ENCODE measurements around the gene ADGB. TPM values are rescaled to one million over a fixed set of nuclear protein-coding genes. Genes with fewer than 3 reads are reported as not detected.

Gene ADGB
- total RNA-seq, 1 donor from 2014 or later = not detected

DNA sequence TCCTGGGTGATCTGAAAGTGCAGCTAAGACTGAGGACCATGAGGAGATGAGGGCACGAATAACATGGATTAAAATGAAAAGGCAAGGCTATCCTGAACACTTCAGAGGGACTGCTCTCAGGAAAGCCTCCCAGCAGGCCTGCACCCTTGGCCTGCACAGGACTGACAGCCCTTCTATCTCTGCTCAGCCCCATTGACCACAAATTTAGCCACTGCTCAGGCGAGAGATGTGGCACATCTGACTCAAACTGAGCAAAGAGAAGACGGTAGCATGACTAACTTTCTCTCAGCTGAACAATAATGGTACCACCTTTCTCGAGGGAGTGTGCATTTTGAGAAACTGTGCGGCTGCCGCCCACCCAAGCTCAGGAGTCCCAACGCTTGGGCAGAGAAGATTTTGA is 257.5 kb downstream of the ADGB start:
- TF ChIP-seq, protein P1, sequence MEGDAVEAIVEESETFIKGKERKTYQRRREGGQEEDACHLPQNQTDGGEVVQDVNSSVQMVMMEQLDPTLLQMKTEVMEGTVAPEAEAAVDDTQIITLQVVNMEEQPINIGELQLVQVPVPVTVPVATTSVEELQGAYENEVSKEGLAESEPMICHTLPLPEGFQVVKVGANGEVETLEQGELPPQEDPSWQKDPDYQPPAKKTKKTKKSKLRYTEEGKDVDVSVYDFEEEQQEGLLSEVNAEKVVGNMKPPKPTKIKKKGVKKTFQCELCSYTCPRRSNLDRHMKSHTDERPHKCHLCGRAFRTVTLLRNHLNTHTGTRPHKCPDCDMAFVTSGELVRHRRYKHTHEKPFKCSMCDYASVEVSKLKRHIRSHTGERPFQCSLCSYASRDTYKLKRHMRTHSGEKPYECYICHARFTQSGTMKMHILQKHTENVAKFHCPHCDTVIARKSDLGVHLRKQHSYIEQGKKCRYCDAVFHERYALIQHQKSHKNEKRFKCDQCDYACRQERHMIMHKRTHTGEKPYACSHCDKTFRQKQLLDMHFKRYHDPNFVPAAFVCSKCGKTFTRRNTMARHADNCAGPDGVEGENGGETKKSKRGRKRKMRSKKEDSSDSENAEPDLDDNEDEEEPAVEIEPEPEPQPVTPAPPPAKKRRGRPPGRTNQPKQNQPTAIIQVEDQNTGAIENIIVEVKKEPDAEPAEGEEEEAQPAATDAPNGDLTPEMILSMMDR (IDR thresholded peaks at IDR 0.05; ENCODE audit: partially characterized antibody, unreplicated experiment) = no peak
- Mint-ChIP-seq H3K4me3 (ENCODE audit: unreplicated experiment) (no peak overlapping the region), H3K27me3 (ENCODE audit: unreplicated experiment) (no peaks in the 10 kb centered on the region), H3K36me3 (ENCODE audit: unreplicated experiment) (no peaks in the 10 kb centered on the region), H3K27ac (ENCODE audit: unreplicated experiment) (no peak overlapping the region), H3K9me3 (ENCODE audit: unreplicated experiment) (no peaks in the 10 kb centered on the region), H3K4me1 (ENCODE audit: low read depth, unreplicated experiment) (peaks cover 17% of the 10 kb centered on the region)
- no peak for DNase-seq

DNA sequence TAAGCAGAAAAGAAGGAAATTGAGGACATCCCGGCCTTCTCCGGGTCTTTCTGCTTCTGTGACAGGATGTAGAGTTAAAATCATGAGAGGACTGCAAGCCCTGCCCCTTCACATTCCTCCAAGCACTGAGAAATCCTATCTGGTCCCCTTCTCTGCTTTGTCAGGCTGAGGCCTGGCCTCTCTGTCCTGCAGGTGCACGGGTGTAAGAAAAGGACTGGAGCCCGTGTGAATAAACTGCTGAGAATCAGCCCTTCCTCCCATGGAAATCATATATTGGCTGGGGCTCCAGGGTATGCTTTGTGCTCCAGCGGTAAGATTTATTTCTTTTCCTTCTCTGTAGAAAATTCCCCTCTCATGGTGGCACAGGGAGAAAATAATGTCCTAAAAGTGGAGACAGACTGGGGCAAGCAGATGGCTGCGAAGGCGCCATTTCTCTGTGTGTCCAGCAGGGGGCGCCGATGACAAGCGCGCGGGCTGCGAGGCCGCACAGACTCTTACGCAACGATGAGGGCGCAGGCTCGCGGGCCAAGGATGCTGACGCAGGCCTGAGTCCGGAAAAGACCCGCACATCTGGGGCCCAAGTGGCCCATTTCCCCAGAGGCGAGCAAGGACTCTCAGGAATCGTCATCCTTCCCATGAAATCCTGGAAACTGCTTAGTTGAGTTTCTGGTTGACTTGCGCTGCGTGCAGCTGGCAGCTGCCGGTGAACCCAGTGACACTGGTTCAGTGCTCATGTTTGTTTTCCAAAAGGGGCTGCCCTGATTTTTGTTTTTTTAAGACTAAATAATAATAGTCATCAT is 258.6 kb downstream of the ADGB start:
- TF ChIP-seq, protein P1 (IDR thresholded peaks at IDR 0.05; ENCODE audit: partially characterized antibody, unreplicated experiment) = peak; percentile 99

DNA sequence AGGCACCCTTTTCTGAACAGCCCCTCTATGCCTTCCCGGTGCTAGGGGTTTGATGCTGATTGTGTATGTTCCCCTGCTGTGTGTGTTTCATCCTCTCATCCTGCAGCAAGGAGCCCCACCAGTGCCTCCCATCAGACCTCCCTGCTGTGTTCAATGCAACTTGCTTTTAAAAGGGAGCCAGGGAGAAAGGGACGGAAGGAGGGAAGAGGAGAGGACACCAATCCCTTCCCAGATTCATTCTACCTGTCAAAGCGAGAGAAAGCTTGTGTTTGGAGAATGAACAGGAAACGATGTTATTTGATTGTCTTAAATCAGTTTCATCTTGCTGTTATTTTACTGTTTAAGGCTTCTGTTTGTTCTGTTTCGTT is 259.2 kb downstream of the ADGB start:
- no peak for DNase-seq
- no peaks in the 10 kb centered on the region for H3K36me3 Mint-ChIP-seq (ENCODE audit: unreplicated experiment)
- H3K4me1 Mint-ChIP-seq (ENCODE audit: low read depth, unreplicated experiment) = peaks cover 18% of the 10 kb centered on the region
- no peaks in the 10 kb centered on the region for H3K27me3 Mint-ChIP-seq (ENCODE audit: unreplicated experiment)
- H3K9me3 Mint-ChIP-seq (ENCODE audit: unreplicated experiment) = no peaks in the 10 kb centered on the region
- peak overlapping the region; percentile 67 for H3K27ac Mint-ChIP-seq (ENCODE audit: unreplicated experiment)
- peak overlapping the region; percentile 79 for H3K4me3 Mint-ChIP-seq (ENCODE audit: unreplicated experiment)
- TF ChIP-seq, protein P1 (IDR thresholded peaks at IDR 0.05; ENCODE audit: partially characterized antibody, unreplicated experiment) = no peak

More for the DNA sequence above, 258.6 kb downstream of the ADGB start:
- Mint-ChIP-seq H3K36me3 (ENCODE audit: unreplicated experiment) (no peaks in the 10 kb centered on the region), H3K27ac (ENCODE audit: unreplicated experiment) (peak overlapping the region; percentile 67), H3K9me3 (ENCODE audit: unreplicated experiment) (no peaks in the 10 kb centered on the region), H3K4me1 (ENCODE audit: low read depth, unreplicated experiment) (peaks cover 18% of the 10 kb centered on the region), H3K27me3 (ENCODE audit: unreplicated experiment) (no peaks in the 10 kb centered on the region), H3K4me3 (ENCODE audit: unreplicated experiment) (peak overlapping the region; percentile 79)
- DNase-seq = peak; percentile 90

DNA sequence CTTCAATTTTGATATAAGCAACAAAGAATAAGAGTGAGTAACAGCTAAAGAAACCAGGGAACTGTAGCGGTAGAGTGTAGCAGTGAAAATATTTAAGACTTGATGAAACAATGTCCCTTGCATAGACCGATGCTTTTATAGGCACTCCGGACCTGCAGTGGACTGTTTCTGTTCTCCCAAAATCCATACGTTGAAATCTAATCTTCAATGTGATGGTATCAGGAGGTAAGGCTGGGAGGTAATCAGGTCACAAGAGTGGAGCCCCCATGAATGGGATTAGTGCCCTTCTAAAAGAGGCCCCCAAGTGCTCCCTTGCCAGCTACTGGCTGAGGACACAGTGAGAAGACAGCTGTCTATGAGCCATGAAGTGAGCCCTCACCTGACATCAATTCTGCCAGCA is 260.4 kb downstream of the ADGB start:
- Mint-ChIP-seq H3K27me3 (ENCODE audit: unreplicated experiment) (no peaks in the 10 kb centered on the region), H3K4me3 (ENCODE audit: unreplicated experiment) (no peak overlapping the region), H3K4me1 (ENCODE audit: low read depth, unreplicated experiment) (peaks cover 18% of the 10 kb centered on the region), H3K36me3 (ENCODE audit: unreplicated experiment) (no peaks in the 10 kb centered on the region), H3K27ac (ENCODE audit: unreplicated experiment) (no peak overlapping the region), H3K9me3 (ENCODE audit: unreplicated experiment) (no peaks in the 10 kb centered on the region)
- no peak for DNase-seq
- TF ChIP-seq, protein P1 (IDR thresholded peaks at IDR 0.05; ENCODE audit: partially characterized antibody, unreplicated experiment) = no peak

DNA sequence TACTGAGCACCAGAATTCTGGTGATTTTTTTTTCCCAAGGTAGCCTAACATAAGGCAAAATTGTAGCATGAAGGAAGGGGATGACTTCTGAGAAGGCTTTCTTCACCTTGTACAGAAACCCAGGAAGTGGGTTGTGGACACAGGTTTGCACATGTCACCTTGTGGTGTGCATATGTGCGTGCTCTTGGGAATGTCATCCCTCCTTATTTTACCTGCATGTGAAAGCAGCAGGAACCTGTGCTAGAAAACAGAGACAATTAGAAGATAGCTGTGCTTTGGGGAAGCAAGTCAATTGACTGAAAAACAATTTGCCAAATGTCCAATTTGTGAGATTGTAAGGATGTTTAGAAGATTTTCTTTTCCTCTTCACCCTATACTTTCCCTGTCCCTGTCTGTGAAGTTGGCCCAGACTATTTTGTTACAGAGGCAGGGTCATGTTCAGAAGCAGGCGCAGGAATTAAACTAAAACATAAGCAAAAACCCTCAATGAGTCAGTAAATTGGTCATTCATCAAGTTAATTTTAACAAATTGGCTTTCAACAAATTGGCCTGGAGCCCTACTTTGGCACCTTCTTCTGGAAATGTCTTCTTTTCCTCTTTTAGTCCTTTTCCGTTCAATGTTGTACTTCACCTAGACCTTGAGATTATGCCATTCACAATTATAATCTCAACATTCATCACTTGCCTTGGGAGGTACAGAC is 261.2 kb downstream of the ADGB start:
- H3K27me3 Mint-ChIP-seq (ENCODE audit: unreplicated experiment) = no peaks in the 10 kb centered on the region
- no peaks in the 10 kb centered on the region for H3K36me3 Mint-ChIP-seq (ENCODE audit: unreplicated experiment)
- no peak overlapping the region for H3K27ac Mint-ChIP-seq (ENCODE audit: unreplicated experiment)
- no peak for DNase-seq
- H3K4me3 Mint-ChIP-seq (ENCODE audit: unreplicated experiment) = no peak overlapping the region
- TF ChIP-seq, protein P1 (IDR thresholded peaks at IDR 0.05; ENCODE audit: partially characterized antibody, unreplicated experiment) = no peak
- no peaks in the 10 kb centered on the region for H3K9me3 Mint-ChIP-seq (ENCODE audit: unreplicated experiment)
- peaks cover 18% of the 10 kb centered on the region for H3K4me1 Mint-ChIP-seq (ENCODE audit: low read depth, unreplicated experiment)

Measured in glutamatergic neuron (in vitro differentiated cells).